Measurements from ENCODE around the gene FCN3.
A peak's percentile ranks its signal among the peaks of the same experiment; 100 is the strongest.

Gene FCN3

GRCh38 chr1:27379564-27380122 lies 5.0 kb upstream of the FCN3 start:
- no peak overlapping the region for H3K4me3 ChIP-seq (ENCODE audit: low read length)
- TF ChIP-seq ZNF274 (IDR thresholded peaks at IDR 0.05; ENCODE audit: low read depth, low read length): no peak

DNA sequence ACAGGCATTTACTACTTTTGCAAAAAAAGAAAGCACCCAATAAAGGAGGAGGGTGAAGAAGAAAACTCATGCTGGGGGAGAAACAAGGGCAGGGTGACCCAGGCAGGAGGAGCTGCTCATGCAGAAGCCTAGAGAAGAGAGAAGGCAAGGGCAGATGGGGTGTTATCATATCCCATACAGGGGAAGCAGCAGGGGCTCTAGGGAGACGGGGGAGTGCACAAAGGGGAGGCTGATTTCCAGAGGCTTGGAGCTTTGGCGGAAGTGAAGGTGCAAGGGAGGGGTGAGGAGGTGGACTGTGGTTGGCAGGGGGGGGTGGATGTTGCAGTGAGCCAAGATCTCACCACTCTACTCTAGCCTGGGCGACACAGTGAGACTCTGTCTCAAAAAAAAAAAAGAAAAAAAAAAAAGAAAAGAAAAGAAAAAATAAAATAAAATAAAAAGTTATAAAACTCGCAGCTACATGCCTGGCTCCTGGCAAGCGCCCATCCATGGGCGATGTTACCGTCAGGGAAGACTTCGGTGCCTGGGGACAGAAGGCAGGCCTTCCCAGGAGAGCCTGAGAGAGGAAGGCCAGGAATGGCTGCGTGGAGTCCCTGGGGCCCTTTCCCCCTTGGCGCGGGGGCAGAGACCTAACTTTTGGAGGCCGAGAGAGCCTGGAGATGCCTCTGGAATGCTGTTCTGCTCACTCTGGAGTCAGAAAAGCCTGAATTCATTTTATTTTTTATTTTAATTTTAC lies 3.3 kb upstream of the FCN3 start:
- no peak for TF ChIP-seq ZNF274 (IDR thresholded peaks at IDR 0.05; ENCODE audit: low read depth, low read length)
- no peak overlapping the region for H3K4me3 ChIP-seq (ENCODE audit: low read length)

DNA sequence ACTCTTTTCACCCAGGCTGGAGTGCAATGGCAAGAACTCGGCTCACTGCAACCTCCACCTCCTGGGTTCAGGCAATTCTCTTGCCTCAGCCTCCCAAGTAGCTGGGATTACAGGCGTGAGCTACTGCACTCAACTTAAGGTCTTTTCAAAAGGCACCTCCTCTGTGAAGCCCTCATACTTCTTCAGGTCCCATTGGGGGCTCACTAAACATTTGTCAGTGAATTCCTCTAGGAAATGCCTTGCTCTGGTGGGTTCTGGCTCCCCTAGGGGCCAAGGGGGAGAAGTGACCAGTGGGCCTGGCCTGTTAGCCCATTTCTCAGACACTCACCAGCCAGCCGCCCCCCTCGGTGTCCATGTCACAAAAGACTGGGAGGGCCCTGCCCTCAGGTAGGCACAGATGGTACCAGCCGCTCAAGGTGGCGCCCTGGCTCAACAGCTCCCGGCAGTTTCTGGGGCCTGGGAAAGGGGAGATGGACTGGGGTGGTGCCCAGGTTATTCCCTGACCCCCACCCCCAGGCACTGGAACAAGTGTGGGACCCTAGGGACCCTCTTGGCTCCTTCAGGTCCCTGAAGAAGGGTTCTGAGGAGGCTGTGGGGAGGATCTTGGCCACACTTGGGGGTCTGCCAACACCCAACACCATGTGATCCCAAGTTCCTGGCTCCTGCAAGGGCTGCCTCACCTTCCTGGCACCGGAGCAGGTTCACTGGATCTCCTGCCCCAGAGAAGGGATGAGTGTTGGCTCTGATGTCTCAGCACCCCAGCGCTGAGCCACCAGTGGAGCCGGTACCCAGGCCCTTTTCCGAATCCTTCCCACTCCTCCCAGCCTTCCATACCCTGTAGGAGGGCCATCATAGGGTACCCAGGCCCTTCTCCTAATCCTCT lies 1.6 kb downstream of the FCN3 start:
- TF ChIP-seq ZNF274 (IDR thresholded peaks at IDR 0.05; ENCODE audit: low read depth, low read length): no peak
- H3K4me3 ChIP-seq (ENCODE audit: low read length): no peak overlapping the region

DNA sequence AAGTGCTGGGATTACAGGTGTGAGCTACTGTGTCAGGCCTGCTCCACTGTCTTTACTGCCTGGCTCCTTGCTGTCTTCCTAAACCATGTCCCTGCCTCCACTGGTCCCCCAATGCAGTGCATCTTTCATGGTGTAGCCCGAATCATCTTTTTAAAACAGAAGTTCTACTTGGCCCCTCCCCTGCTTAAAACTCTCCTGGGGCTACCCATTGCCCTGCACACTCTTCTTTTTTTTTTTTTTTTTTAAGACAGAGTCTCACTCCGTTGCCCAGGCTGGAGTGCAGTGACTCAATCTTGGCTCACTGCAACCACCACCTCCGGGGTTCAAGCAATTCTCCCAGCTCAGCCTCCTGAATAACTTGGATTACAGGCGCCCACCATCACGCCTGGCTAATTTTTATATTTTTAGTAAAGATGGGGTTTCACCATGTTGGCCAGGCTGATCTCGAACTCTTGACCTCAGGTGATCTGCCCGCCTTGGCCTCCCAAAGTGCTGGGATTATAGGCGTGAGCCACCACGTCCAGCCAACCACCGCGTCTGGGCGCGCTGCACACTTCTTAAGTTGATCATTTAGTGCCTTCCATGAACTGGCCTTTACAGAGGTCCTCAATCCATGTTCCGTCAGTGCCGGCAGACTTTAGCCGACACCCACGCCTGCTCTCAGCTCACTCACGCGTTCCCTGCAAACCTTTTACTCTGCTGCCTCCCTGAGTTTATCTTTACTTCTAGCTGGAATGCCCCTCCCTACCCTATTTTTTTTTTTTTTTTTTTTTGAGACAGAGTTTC lies 2.4 kb downstream of the FCN3 start:
- TF ChIP-seq ZNF274 (IDR thresholded peaks at IDR 0.05; ENCODE audit: low read depth, low read length): no peak
- no peak overlapping the region for H3K4me3 ChIP-seq (ENCODE audit: low read length)

DNA sequence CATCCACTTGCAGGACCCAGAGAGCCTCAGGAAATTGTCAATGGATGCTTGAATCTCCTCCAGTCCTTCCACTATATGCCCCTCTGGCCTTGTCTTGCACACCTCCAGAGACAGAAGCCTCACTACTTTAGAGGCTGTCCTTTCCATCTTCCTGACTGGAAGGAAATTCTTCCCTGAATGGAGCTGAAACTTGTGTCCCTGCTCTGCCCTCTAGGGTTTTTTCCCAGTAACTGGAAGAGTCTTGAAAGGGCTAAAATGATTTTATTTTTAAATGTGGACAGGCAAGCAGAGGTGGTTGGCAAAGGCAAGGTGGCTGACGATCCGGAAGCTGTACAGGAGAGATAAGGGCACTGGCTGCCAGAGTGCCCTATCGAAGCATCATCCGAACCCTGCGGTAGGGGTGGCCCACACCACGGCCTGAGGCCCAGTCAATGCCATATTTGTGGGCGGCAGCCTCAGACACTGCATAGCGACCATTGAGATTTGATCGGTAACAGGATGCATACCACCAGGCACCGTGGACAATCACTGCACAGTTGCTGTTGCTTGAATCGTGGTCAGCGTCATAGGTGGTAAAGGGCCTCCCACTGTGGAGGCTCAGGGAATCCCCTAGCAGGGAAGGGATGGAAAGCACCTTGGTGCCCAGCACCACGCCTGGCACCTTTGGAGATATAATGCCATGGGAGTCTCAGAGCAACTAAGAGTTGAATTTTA lies 5.6 kb downstream of the FCN3 start:
- no peak overlapping the region for H3K4me3 ChIP-seq (ENCODE audit: low read length)
- TF ChIP-seq ZNF274 (IDR thresholded peaks at IDR 0.05; ENCODE audit: low read depth, low read length): no peak

- TF ChIP-seq ZNF274 (IDR thresholded peaks at IDR 0.05; ENCODE audit: low read depth, low read length): no peak
- no peak overlapping the region for H3K4me3 ChIP-seq (ENCODE audit: low read length)
These were observed 7.4 kb downstream of the FCN3 start for GRCh38 chr1:27367160-27367650.

- TF ChIP-seq ZNF274 (IDR thresholded peaks at IDR 0.05; ENCODE audit: low read depth, low read length): no peak
- peak within 1 kb of the TSS; percentile 57; the same call in 1 of the 2 replicates for H3K4me3 ChIP-seq (ENCODE audit: low read length)
These were observed 8.0 kb downstream of the FCN3 start, which contains the start of gene MAP3K6 for GRCh38 chr1:27366411-27367159. MAP3K6 (minus strand) TSS chr1:27366961; CDS start chr1:27366597, 364 bp downstream.

GRCh38 chr1:27366113-27366410 lies 8.6 kb downstream of the FCN3 start:
- TF ChIP-seq ZNF274 (IDR thresholded peaks at IDR 0.05; ENCODE audit: low read depth, low read length): no peak
- peak overlapping the region; percentile 57; the same call in 1 of the 2 replicates for H3K4me3 ChIP-seq (ENCODE audit: low read length)

DNA sequence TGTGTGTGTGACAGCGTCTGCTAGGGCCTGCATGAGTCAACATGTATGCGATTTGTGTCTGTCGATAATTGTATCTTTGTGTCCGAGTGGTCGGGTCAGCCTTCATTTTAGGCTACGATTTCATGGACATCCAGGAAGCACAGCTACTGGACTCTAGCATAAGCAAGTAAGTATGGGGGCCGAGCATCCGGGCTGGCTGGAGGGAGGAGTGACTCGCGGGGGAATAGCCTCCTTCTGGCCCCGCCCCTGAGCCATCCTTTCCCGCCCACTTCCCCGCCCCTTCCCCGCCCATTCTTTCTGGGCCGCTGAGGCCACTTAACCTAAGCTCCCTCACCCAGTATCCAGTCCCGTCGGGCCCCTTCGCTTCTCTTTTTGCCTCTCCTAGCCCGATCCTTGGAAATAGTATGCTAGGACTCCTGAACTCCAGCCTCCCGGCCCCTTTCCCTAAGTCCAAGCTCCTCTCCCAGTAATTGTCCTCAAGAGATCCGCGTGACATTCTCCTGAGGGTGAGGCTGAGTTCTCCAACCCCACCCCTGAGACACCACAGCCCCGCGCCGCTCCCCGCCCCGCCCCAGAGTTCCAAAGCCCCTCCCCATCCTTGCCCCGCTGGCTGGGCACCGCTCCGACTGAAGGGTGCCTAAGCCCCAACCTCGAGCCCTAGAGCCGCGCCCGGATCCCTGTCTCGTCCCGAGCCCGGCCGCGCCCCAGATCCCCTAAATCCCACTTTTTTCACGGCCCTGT lies 9.1 kb downstream of the FCN3 start:
- H3K4me3 ChIP-seq (ENCODE audit: low read length): peak overlapping the region; percentile 57; the same call in 1 of the 2 replicates

GRCh38 chr1:27364696-27365371 lies 9.8 kb downstream of the FCN3 start:
- H3K4me3 ChIP-seq (ENCODE audit: low read length): no peak overlapping the region
- no peak for TF ChIP-seq ZNF274 (IDR thresholded peaks at IDR 0.05; ENCODE audit: low read depth, low read length)

More for the DNA sequence above, 9.1 kb downstream of the FCN3 start:
- no peak for TF ChIP-seq ZNF274 (IDR thresholded peaks at IDR 0.05; ENCODE audit: low read depth, low read length)
